GM23338 (cell line): Measurements from ENCODE around the gene GCNT3. TPM values are rescaled to one million over a fixed set of nuclear protein-coding genes. Genes with fewer than 3 reads are reported as not detected.

Source experiments
- POLR2AphosphoS5 ChIP-seq: IDR thresholded peaks from 2 replicates; pipeline ENCODE4 v1.6.1; 2016; ENCODE audit warnings: antibody characterized with exemption, low read depth
- polyA plus RNA-seq: library from polyadenylated mRNA; unstranded; fragments of >200 nt; fragmentation: Nextera tagmentation; extraction: Ambion mirVana; gene quantifications from 2 replicates; pipeline ENCODE4 v1.2.1, GENCODE V29; 2016
- small RNA-seq: library from RNA; depleted of rRNA; stranded (forward); fragments of <200 nt; gene quantifications from one replicate; pipeline ENCODE3, GENCODE V24; 2014; ENCODE audit warnings: low replicate concordance
- total RNA-seq: library from RNA; depleted of rRNA; stranded (reverse); fragments of >200 nt; shearing (Covaris generic); gene quantifications from 2 replicates; pipeline ENCODE4 v1.2.3, GENCODE V29; 2014; rRNA removed
- TF ChIP-seq, protein P1 (sequence below), 2 experiments: fragments of 200-600 bp in 1 of 2; sonication (generic) in 1 of 2; conservative IDR thresholded peaks; 2 replicates each; pipeline versions ENCODE4 v1.5.1 to v1.6.1; 2016 to 2017; ENCODE audit warnings: antibody characterized with exemption in 2 of 2, low read depth in 2 of 2, mild to moderate bottlenecking in 2 of 2, moderate library complexity in 1 of 2

Gene GCNT3
- total and polyA plus RNA-seq, 2 experiments from 2014 or later = not detected

DNA sequence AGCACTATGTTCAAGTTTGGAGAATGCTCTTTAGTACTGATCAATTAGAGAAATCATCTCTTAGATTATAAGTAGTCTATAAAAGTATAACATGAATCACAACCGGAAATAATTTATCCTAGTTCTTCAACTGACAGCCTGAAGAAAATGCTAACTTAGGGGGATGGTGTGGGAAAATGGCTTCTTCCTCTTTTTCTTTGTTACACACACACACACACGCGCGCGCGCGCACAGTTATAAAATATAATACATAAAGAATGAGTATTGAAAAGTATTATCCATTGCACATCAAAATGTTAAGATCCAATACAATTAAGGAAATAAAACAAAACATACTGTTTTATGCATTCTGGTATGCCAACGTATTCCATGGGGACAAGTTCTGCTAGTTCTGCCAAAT is 57.0 kb downstream of the GCNT3 start (continued):
- TF ChIP-seq, protein P1, sequence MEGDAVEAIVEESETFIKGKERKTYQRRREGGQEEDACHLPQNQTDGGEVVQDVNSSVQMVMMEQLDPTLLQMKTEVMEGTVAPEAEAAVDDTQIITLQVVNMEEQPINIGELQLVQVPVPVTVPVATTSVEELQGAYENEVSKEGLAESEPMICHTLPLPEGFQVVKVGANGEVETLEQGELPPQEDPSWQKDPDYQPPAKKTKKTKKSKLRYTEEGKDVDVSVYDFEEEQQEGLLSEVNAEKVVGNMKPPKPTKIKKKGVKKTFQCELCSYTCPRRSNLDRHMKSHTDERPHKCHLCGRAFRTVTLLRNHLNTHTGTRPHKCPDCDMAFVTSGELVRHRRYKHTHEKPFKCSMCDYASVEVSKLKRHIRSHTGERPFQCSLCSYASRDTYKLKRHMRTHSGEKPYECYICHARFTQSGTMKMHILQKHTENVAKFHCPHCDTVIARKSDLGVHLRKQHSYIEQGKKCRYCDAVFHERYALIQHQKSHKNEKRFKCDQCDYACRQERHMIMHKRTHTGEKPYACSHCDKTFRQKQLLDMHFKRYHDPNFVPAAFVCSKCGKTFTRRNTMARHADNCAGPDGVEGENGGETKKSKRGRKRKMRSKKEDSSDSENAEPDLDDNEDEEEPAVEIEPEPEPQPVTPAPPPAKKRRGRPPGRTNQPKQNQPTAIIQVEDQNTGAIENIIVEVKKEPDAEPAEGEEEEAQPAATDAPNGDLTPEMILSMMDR (conservative IDR thresholded peaks at IDR 0.05; ENCODE audit: low read depth in 2 of 2) = no peak
- TF ChIP-seq POLR2AphosphoS5 = no peak

Small RNAs within 50 kb of the gene (small RNA-seq; reads per million reads assigned to genes)
- gene RNA5SP396 = not detected

Other genes with a start within 250 kb of the GCNT3 start
- 99.4 and 131 TPM in 2 replicates for gene MYO1E, start 238.9 kb upstream of the GCNT3 start, total RNA-seq
- 68.3 and 70.7 TPM in 2 replicates for gene MYO1E, start 238.9 kb upstream of the GCNT3 start, polyA plus RNA-seq
- 1.7 and 4.1 TPM in 2 replicates for gene FAM81A, start 173.6 kb upstream of the GCNT3 start, total RNA-seq
- gene FAM81A, start 173.6 kb upstream of the GCNT3 start, polyA plus RNA-seq = 0.73 and 1.1 TPM in 2 replicates
- gene GTF2A2, start 45.7 kb downstream of the GCNT3 start, total RNA-seq = 40.7 and 45.9 TPM in 2 replicates
- 420 and 424 TPM in 2 replicates for gene GTF2A2, start 45.7 kb downstream of the GCNT3 start, polyA plus RNA-seq
- gene BNIP2, start 77.5 kb downstream of the GCNT3 start, total RNA-seq = 83.7 and 86.6 TPM in 2 replicates
- 38.5 and 43.7 TPM in 2 replicates for gene BNIP2, start 77.5 kb downstream of the GCNT3 start, polyA plus RNA-seq